Type B pancreatic cell (in vitro differentiated cells): ENCODE results near the gene TXLNB. TPM values are rescaled to one million over a fixed set of nuclear protein-coding genes. Genes with fewer than 3 reads are reported as not detected.

Source experiments
- DNase-seq: peaks from one replicate; pipeline ENCODE4 v3.0.0; 2021; ENCODE audit warnings: mixed read lengths; ENCODE audit not compliant: unreplicated experiment; ENCODE audit errors: extremely low spot score
- H3K27ac Mint-ChIP-seq: 2 replicates; pipeline ENCODE4 v1.8.0; 2021; ENCODE audit warnings: mild to moderate bottlenecking, mixed read lengths
- H3K27me3 Mint-ChIP-seq: 2 replicates; pipeline ENCODE4 v1.8.0; 2021; ENCODE audit warnings: mixed read lengths
- H3K36me3 Mint-ChIP-seq: 2 replicates; pipeline ENCODE4 v1.8.0; 2021; ENCODE audit warnings: mixed read lengths
- H3K4me1 Mint-ChIP-seq: one replicate; pipeline ENCODE4 v1.8.0; 2021; ENCODE audit warnings: mixed read lengths; ENCODE audit not compliant: unreplicated experiment
- H3K4me3 Mint-ChIP-seq: 2 replicates; pipeline ENCODE4 v1.8.0; 2021; ENCODE audit warnings: mild to moderate bottlenecking, mixed read lengths
- H3K9me3 Mint-ChIP-seq: 2 replicates; pipeline ENCODE4 v1.8.0; 2021; ENCODE audit warnings: mixed read lengths
- total RNA-seq: library from RNA; stranded (reverse); gene quantifications from 2 replicates; pipeline ENCODE4 v1.2.1, GENCODE V29; 2021; ENCODE audit warnings: low replicate concordance
- TF ChIP-seq, protein P1 (sequence below): fragments of 200-600 bp; sonication (generic); conservative IDR thresholded peaks from 2 replicates; pipeline ENCODE4 v1.5.0; 2021; ENCODE audit warnings: antibody characterized with exemption, mild to moderate bottlenecking

TXLNB gene
- total RNA-seq, 1 donor from 2014 or later = 0.22 TPM

DNA sequence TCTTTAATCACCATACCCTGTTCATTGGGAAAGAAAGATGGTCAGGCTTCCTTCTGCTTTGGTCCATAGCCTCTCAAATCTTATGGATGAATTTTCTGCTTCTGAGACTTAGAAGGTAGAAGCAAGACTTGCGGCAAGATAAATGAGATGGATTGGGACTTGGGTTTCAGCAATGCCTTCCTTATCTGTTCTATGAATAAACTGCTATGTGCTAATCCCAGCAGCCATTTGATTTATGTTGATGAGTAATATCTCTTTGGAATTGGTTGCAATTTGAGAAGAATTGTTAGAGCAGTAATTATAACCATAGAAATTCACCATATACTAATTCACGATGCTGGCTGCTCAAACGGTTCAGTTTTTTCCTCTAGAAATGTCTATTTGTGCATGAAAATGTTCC, 48.3 kb downstream of the TXLNB start:
- Mint-ChIP-seq H3K4me3 (no peak overlapping the region), H3K36me3 (no peaks in the 10 kb centered on the region), H3K4me1 (peaks cover 20% of the 10 kb centered on the region), H3K27ac (no peak overlapping the region), H3K27me3 (no peaks in the 10 kb centered on the region), H3K9me3 (no peaks in the 10 kb centered on the region)
- DNase-seq = no peak
- TF ChIP-seq, protein P1, sequence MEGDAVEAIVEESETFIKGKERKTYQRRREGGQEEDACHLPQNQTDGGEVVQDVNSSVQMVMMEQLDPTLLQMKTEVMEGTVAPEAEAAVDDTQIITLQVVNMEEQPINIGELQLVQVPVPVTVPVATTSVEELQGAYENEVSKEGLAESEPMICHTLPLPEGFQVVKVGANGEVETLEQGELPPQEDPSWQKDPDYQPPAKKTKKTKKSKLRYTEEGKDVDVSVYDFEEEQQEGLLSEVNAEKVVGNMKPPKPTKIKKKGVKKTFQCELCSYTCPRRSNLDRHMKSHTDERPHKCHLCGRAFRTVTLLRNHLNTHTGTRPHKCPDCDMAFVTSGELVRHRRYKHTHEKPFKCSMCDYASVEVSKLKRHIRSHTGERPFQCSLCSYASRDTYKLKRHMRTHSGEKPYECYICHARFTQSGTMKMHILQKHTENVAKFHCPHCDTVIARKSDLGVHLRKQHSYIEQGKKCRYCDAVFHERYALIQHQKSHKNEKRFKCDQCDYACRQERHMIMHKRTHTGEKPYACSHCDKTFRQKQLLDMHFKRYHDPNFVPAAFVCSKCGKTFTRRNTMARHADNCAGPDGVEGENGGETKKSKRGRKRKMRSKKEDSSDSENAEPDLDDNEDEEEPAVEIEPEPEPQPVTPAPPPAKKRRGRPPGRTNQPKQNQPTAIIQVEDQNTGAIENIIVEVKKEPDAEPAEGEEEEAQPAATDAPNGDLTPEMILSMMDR = no peak

DNA sequence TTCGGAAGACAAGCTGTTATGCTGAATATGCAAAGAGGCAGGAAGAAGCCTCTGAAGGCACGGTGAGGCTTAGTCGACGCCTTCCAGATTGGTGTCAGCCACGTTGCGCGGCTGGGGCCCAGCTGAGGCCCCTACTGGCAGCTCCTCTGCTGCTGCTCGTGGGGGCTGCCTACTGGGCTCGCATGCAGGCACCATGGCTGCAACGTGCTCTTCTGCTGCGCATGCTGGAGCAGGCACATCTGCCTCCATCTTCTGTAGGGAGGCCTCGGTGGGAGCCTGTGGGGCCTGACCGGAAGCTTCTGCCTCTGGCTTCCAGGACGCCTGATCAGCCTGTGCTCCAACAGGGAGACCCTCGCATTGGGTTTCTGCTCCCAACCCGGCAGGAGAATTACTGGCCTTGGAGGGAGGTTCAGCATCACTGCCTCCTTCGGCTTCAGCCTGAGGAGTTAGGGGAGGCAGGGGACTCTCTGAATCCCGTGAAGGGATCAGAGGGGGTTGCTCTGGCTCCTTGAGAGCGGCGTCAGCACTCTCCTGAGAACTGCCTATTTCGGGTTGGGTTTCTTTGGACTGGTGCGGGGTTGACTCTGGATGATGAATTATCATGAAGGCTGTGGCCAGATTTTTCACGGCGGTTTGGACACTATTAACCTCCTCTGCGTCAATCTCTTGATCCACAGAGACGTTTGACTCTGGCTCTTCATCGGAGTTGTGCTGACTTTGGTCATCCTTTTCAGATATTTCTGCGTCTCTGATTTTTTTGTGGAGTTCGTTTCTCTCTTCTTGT, 49.1 kb downstream of the TXLNB start:
- no peak overlapping the region for H3K4me3 Mint-ChIP-seq
- no peak overlapping the region for H3K27ac Mint-ChIP-seq
- peaks cover 20% of the 10 kb centered on the region for H3K4me1 Mint-ChIP-seq
- TF ChIP-seq, protein P1 = no peak
- DNase-seq = no peak
- H3K36me3 Mint-ChIP-seq = no peaks in the 10 kb centered on the region
- no peaks in the 10 kb centered on the region for H3K27me3 Mint-ChIP-seq
- H3K9me3 Mint-ChIP-seq = no peaks in the 10 kb centered on the region

GRCh38 chr6:139240161-139241010, 51.4 kb downstream of the TXLNB start:
- Mint-ChIP-seq H3K4me1 (peaks cover 20% of the 10 kb centered on the region), H3K27me3 (no peaks in the 10 kb centered on the region), H3K4me3 (no peak overlapping the region), H3K9me3 (no peaks in the 10 kb centered on the region), H3K27ac (peak overlapping the region; percentile 3), H3K36me3 (no peaks in the 10 kb centered on the region)
- no peak for DNase-seq
- TF ChIP-seq, protein P1 = no peak

- Mint-ChIP-seq H3K4me3 (no peak overlapping the region), H3K36me3 (no peaks in the 10 kb centered on the region), H3K27ac (no peak overlapping the region)
Measured at GRCh38 chr6:139239064-139239463, 52.7 kb downstream of the TXLNB start.

GRCh38 chr6:139236105-139236504, 55.7 kb downstream of the TXLNB start:
- DNase-seq = no peak
- TF ChIP-seq, protein P1 = no peak
- Mint-ChIP-seq H3K27ac (no peak overlapping the region), H3K36me3 (no peaks in the 10 kb centered on the region), H3K4me1 (peaks cover 10% of the 10 kb centered on the region), H3K9me3 (peaks cover 5% of the 10 kb centered on the region), H3K27me3 (no peaks in the 10 kb centered on the region), H3K4me3 (no peak overlapping the region)

More at GRCh38 chr6:139239064-139239463, 52.7 kb downstream of the TXLNB start:
- DNase-seq = no peak
- TF ChIP-seq, protein P1 = no peak
- Mint-ChIP-seq H3K9me3 (peaks cover 1% of the 10 kb centered on the region), H3K4me1 (peaks cover 10% of the 10 kb centered on the region), H3K27me3 (no peaks in the 10 kb centered on the region)
